CD4-positive, alpha-beta T cell treated with Interleukin-15 for 1 hour (primary cell): ENCODE measurements around the gene LMF1.

Source experiments
- DNase-seq: peaks from one replicate; pipeline ENCODE4 v3.0.0-alpha.2; 2020

Gene LMF1

DNA sequence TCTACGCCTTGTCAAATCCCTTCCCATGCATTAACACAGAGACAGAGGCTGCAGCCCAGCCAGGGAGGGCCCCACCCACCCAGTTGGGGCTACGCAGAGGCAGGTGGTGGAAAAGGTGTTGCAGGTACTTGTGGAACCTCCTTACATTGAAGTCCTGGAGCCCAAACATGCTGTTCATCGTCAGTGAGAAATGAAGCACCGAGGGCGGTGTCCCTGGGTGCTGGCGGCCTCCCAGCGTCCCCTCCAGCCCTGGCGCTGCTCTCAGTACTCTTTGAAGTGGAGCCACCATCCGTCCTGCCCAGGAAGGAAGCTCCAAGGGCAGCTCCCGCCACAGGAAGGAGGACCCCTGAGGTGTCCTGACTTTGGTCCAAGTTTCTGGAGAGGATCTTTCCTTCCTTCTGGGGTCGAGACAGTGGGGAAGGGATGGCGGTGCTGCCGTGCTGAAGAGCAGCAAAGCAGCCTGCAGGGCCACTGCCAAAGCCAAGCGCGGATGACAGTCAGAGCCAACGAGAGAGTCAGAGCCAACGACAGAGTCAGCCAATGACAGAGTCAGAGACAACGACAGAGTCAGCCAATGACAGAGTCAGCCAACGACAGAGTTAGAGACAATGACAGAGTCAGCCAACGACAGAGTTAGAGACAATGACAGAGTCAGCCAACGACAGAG lies 23.4 kb downstream of the LMF1 start:
- no peak for DNase-seq

DNA sequence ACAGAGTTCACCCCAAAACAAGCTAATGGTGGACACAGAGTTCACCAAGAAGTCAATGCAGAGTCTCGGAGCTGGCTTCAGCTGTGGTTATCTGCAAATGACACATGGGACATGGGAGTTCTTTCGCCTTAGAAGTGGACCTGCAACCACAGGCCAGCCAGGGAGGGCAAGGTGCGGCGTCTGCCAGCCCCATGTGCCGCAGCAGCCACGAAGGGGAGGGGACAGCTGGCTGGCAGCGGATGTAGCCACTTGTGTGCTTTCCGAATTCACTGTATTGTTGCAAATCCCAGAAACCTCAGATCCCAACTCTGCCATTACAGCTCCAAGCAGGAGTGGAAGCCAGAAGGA lies 24.8 kb downstream of the LMF1 start:
- no peak for DNase-seq

DNA sequence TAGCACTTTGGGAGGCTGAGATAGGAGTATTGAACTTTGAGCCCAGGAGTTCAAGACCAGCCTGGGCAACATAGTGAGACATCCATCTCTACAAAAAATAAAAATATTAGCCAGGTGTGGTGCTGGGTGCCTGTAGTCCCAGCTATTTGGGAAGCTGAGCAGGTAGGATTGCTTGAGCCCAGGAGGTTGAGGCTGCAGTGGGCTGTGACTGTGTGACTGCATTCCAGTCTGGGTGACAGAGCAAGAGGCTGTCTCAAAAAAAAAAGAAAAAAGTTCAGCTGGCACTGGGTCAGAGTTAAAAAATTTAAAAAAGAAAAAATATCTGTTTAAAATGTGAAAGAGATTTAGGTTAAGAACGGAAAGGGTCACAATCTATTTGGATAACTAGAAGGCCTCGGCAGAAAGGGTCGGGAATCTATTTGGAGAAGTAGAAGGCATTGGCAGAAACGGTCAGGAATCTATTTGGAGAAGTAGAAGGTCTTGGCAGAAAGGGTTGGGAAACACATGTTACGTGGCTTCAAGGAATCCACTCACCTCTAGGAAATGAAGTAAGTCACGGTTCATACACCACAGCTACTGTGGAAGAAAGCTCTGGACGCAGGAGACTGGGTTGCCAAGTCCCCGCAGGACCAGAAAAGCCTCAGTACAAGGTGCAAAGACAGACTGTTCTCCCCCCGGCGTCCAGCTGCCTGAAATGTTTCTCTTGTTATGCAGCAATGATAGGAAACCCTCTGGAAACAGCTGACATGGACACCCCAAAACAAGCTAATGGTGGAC lies 25.3 kb downstream of the LMF1 start:
- no peak for DNase-seq

DNA sequence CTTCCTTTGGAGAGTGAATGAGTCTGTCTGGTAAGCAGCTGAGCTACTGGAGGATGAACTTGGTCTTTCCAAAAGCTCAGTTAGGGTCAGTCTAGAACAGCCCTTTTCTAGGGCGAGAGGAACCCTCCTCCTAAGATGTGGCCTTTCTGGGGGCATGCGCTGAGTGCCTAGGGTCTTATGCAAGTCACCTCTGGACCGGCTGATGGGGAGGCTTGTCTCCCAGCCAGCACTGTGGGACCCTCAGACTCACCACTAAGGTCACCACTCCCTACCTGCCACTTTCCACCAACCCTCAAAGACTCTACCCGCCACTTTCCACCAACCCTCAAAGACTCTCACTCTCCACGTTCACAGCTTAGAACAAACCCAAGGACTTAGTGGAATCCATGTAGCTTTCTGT lies 26.8 kb downstream of the LMF1 start:
- no peak for DNase-seq

DNA sequence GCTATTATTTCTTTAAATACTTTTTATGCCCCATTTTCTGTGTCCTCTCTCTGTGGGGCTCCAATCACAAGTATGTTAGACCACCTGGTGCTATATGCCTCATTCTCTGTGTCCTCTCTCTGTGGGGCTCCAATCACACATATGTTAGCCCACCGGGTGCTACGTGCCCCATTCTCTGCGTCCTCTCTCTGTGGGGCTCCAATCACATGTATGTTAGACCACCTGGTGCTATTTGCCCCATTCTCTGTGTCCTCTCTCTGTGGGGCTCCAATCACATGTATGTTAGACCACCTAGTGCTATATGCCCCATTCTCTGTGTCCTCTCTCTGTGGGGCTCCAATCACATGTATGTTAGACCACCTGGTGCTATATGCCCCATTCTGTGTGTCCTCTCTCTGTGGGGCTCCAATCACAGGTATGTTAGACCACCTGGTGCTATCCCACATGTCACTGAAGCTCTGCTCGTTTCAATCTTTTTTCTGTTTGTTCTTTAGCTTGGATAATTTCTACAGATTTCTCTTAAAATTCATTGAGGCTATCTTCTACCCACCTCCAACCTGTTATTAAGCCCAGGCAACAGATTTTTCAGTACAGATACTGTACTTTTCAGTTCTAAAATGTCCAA lies 28.2 kb downstream of the LMF1 start:
- DNase-seq = no peak

DNA sequence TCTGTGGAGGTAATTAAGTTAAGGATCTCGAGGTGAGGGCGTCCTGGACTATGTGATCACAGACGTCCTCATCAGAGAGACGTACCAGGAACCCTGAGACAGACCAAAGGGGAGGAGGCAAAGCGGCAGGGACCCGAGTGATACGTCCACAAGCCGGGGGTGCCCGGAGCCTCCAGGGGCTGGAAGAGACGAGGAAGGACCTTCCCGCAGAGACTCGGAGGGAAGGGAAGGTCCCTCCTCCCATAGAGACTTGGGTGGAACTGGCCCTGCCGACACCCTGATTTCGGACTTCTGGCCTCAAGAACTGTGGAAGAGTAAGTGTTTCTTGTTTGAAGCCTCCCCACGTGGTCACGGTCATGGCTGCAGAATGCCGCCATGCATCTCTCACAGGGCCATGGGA lies 30.8 kb downstream of the LMF1 start:
- DNase-seq = no peak

DNA sequence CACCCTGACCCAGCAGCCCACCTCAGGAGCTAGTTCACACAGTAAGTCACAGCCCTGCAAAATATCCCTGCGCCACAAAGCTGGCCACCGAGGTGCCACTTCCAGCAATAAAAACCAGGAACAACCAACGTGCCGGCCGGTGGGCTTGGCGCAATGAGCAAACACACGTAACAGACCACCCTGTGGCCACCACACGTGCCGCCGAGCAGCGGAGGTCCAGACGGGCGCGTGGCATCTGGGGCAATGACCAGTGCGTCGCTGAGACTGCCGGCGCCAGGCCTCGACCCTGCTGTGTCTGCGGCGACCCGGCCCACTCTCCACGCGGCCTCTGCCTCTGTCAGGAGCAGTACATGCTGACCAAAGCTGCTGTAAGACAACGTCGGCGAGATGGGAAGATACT lies 31.5 kb downstream of the LMF1 start:
- no peak for DNase-seq

DNA sequence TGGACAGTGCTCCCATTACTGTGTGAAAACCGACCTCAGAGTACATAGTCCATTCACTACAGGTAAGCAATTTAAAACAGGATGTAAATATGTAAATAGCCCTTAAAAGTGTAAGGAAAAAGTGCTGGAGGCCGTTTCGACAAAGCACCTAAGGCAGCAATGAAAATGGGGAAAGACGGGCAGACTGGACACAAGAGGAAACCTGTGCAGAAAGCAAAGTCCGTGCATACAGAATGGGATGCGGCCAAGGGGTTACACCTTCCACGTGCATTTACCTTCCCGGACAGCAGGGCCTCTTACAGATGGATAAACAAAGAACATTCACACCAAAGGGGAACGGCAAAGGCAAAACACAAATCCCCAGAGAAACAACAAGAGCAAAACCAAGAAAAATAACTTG lies 32.0 kb downstream of the LMF1 start:
- DNase-seq = no peak

DNA sequence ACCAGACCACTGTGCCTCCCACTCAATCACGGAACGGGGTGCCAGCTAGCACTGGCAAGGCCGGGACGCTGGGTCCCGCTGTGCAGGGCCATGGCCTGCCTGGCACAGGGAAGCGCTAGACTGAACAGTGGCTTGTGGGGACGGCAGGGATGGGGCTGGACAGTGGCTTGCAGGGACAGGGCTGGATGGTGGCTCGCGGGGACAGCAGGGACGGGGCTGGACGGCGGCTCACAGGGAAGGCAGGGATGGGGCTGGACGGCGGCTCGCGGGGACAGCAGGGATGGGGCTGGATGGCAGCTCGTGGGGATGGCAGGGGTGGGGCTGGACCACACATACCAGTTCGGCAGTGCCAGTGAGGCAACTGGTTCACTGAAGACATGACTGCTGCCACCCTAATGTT lies 32.6 kb downstream of the LMF1 start:
- no peak for DNase-seq

DNA sequence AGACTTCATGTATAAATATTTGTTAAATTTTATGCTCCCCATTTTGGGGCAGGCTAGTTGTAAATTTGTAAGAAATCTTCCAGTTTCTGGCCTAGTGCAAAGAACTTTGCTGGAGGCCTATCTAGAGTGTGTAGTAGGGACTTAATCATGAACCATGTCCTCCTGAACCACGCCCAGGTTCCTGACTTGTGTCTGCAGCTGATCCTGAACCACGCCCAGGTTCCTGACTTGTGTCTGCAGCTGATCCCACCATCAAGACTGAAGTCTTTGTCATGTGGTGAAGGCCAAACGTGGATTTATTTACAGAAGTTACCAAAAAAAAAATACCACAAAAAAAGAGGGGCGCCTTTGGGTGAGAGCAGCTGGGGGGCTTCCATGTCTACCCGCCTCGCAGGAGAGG lies 33.1 kb downstream of the LMF1 start:
- no peak for DNase-seq

DNA sequence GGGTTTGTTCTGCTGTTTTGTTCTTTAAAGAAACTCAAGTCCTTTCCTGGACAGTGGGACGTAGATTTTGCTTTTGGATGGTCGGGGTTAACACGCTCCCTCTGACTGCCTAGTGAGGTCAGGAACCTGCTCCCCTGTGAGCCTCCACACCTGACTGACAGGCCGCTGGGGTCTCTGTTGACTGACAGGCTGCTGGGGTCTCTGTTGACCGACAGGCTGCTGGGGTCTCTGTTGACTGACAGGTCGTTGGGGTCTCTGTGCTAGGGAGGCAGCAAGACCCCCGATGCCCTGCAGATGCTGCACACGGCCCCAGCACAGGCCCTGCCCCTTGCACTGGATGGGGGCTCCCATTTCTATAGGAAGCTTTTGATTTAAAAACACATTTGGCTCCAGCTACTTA lies 33.5 kb downstream of the LMF1 start:
- no peak for DNase-seq

DNA sequence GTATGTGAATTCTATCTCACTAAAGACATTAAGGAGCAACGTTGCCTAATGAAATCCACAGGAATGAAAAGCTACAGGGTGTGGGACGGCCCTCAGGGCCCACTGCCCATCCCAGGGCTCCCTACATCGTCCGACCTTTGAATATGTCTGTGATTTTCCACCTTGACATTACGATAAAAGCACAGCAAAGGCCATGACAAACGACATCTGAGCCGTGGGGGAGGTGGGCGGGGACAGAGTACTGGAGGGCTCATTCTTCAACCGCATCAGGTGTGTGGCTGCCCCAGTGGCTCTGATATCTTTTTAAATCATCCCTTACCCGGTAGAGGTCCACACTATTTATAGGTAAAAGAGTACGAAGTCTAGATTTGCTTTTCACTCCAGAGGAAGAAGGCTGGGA lies 35.1 kb downstream of the LMF1 start:
- DNase-seq = no peak

DNA sequence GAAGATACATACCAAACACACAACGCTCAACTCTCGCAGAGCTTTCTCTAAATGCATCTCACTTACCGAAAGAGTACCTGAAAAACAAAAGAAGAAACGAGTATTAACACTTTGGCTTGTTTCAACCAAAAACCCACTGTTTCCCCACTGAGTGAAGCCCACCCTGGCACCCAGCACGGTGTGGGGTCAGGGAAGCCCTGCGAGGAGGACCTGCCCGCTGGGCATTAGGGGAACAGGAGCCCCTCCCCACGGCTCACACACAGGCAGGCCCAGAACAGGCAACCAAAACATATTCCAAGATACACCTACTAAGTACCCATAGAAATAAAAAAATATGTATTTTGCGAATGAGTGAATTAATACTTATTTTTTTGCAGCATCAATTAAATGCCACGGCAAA lies 36.6 kb downstream of the LMF1 start:
- DNase-seq = no peak

DNA sequence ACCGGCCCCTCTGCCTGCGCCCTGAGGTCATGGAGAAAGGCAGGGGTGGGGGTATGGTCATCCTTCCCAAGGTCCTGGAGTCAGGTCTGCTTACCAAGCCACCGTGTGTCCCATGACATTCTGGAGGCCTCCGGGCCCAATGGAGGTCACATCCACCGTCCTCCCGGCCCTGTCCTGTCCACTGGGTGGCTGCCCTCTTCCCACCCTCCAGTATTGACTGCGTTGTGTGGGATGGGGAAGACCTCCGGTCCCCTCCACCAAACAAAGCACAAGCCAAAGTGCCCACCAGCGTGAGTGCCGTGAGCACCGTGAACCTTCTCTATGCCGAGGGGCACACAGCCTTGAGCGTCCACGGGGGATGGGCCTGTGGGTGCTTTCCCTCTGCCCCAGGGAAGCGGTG lies 37.2 kb downstream of the LMF1 start:
- DNase-seq = no peak

DNA sequence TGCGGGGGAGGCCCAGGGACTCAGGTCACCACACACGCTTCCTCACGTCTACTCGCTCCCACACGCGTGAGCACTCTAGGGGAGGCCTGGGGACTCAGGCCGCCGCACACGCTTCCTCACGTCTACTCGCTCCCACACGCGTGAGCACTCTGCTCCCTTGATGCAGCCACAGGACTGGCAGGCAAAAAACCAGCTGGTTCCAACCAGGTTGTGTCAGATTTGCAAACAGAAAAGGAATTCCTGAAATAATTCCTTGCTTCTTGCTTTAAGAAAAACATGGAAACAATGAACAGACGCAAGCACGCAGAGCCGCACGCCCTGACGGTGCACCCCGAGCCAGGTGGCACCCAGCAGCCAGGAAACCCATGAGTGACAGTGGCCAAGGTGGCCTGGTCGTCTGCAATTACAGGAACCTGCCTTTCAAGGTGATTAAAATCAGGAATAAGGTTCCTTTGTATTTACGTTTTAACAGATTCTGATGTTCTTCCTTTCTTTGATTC lies 37.9 kb downstream of the LMF1 start:
- no peak for DNase-seq

DNA sequence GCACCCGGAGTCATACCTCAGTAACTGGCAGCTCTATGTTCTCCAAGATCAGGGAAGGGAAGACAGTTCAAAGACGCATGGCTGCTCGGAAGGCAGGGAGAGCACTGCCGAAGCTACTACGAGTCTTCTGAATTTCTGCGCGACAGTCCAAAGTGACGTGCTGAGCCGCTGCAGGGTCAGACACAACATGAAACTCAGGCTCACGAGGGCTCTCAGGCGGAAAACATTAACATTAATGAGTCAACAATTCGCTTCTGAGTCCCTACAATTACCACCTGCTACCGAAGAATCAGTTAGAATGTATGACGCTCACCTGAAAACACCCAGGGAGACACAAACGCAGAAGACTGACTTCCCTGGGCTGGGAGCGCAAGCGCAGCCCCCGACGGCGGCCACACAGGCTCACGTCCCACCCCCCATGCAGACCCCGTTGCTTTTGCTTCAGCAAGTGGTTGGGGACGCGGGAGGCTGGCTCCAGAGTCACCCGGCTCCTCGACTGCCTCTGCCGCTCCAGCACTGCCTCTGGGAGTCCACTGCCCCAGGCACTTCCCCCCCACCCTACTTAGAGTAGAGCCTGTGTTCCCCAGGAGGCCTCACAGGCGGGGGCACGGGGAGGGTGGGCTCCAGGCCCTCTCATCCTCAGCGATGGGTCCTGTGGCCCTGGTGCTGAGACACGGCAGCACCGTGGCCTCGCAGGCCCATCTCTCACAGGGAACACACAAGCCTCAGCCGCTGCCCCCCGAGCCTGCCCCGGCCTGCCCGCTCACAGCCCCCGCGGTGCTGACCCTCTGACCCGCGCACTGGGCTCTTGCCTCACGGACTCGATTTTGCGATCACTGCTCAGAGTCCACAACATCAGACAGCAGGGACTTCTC lies 38.9 kb downstream of the LMF1 start:
- no peak for DNase-seq

DNA sequence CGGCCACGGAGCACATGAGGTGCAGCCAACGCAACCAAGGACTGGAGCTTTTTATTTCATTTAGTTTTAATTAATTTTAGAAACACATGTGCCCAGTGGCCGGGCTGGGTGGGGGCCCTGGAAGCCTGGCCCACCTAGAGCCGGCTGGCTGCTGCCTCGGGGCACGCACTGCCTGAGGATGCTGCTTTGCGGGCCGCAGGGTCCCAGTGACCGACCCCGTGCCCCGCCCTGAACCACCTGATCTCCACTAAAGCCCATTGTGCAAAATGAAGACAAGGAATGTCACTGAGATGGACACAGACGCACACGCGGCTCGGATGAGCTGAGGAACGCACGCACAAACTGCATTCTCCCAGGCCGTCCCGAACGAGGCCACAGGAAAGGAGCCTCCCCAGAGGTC lies 39.6 kb downstream of the LMF1 start:
- no peak for DNase-seq

DNA sequence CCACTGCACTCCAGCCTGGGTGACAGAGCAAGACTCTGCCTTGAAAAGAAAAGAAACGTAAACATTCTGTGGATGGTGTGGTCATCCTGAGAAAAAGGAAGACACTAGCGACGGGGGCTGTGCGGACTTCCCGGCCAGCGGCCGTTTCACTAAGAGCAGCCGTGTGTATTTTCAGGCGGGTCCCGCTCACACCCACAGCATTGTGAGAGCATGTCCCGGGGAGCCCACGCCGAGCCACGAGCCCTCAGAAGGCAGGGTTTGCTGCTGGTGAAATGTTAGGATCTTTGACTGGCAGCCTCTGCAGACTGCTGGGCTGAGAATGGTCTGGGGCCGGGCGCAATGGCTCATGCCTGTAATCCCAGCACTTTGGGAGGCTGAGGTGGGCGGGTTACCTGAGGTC lies 40.3 kb downstream of the LMF1 start:
- DNase-seq = no peak

DNA sequence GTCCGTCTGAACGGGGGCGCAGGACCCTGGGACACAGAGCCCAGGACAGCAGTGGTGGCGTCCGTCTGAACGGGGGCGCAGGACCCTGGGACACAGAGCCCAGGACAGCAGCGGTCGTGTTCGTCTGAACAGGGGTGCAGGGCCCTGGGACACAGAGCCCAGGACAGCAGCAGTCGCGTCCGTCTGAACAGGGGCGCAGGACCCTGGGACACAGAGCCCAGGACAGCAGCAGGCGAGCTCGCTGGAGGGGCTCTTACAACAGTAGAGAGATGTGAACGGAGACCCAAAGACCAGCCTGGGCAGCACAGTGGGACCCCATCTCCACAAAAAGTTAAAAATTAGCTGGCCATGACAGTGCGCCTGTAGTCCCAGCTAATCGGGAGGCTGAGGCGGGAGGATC lies 40.7 kb downstream of the LMF1 start:
- no peak for DNase-seq

DNA sequence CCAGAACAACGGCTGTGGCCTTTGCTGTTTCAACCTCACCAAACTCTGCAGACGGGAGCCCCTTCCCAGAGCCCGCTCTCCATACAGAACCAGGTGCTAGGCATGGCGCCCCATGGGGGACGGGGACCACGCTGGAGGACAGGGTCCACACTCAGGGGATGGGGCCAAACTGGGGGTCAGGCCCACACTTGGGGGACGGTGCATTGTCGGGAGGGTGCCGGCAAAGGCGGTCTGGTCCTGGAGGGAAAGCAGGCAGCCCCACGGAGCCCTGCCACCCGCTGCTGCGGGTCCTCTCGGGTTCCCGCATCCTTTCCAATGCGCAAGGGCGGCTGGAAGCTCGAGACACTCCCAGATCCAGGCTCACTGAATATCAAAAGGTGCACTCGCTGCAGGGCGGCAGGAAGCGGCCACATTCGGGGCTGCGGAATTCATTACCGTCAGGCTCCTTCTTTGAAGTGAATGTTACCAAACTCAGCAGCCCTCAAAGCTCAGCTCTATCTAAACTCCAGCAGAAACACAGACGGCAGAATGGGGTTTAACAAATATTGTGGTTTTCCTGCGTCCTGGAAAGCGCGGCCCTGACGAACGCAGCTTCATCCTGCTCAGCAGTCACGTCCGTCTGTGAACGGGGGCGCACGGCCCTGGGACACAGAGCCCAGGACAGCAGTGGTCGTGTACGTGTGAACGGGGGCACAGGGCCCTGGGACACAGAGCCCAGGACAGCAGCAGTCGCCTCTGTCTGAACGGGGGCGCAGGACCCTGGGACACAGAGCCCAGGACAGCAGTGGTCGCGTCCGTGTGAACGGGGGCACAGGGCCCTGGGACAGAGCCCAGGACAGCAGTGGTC lies 41.3 kb downstream of the LMF1 start:
- DNase-seq = no peak

DNA sequence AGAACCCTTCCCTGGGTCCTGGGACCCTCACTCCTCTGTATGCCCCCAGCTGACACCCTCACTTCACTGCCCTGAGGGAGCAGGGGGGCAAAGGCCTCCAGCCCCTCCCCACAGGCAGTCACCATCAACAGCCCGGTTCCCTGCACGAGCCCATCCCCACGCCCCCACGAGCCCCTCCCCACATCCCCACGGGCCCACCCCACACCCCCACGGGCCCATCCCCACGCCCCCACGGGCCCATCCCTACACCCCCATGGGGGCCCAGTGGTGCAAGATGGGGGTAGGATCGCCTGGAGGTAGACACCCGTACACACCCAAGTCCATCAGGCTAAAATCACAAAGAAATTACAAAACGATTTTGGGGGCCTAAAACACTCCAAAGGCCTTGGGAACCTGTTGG lies 42.3 kb downstream of the LMF1 start:
- no peak for DNase-seq

DNA sequence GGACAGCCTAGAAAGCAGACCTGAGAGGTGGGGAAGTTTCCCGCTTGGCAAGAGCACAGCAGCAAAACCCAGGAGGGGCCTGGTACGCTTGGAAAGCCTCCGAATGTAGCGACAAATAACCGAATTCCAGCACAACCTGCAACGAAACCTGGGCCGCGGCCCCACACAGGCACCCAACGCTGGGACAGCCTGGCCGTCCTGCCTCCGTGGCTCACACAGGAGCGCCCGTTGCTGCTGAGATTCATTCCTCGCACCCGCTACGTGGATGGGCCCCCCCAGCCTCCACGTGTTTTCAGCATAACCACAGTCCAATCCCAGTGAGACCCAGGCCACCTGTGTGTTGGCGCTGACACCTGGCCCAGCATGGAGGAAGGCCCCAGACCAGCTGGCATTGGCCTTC lies 42.9 kb downstream of the LMF1 start:
- no peak for DNase-seq
